ENCODE data around the gene MAGOH. TPM values are rescaled to one million over a fixed set of nuclear protein-coding genes. Genes with fewer than 3 reads are reported as not detected.

The MAGOH gene
- total and polyA plus RNA-seq, 2 donors (not counting 1 experiment from before 2014, with no cell fraction given): 33.0 to 34.5 TPM

DNA sequence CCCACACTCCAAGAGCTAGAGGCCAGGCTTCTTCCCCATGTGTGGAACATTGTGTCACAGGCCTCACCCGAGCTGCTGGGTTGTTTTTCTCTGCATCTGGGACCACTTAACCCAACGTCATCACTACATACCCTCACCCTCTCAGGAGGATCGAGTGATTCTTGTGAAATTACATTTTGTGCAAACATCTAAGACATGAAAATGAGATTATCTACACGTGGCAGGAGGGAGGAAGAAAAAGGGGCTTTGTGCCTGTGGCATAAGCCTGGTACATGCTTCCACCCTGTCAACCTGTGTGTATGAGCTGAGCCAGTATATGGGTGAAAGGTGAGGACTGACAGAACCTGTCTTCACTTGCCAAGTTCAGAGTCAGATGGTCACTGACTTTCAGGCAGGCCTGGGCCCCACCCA is 40.1 kb downstream of the MAGOH start:
- H3K27me3 ChIP-seq (ENCODE audit: control insufficient read depth, insufficient read depth, low read length): no peaks in the 10 kb centered on the region
- DNase-seq (ENCODE audit: low read depth in 2 of 2): peak in 1 of 2 donors; percentile 40
- peaks cover 4% of the 10 kb centered on the region for H3K36me3 ChIP-seq (ENCODE audit: control insufficient read depth, insufficient read depth, low read length)
- H3K27ac ChIP-seq (ENCODE audit: insufficient read depth, low read length): peak overlapping the region; percentile 96
- H2AFZ ChIP-seq (ENCODE audit: low read length): no peak overlapping the region
- H3K4me2 ChIP-seq (ENCODE audit: extremely low read depth, insufficient read depth, low read length): peak overlapping the region; percentile 89
- peaks cover 17% of the 10 kb centered on the region for H3K4me1 ChIP-seq (ENCODE audit: control insufficient read depth, extremely low read depth, insufficient read depth, low read length)
- H3K9ac ChIP-seq (ENCODE audit: insufficient read depth, low read length): no peak overlapping the region
- peaks cover 10% of the 10 kb centered on the region for H3K79me2 ChIP-seq (ENCODE audit: control insufficient read depth, insufficient read depth, low read length)
- TF ChIP-seq, protein P1, sequence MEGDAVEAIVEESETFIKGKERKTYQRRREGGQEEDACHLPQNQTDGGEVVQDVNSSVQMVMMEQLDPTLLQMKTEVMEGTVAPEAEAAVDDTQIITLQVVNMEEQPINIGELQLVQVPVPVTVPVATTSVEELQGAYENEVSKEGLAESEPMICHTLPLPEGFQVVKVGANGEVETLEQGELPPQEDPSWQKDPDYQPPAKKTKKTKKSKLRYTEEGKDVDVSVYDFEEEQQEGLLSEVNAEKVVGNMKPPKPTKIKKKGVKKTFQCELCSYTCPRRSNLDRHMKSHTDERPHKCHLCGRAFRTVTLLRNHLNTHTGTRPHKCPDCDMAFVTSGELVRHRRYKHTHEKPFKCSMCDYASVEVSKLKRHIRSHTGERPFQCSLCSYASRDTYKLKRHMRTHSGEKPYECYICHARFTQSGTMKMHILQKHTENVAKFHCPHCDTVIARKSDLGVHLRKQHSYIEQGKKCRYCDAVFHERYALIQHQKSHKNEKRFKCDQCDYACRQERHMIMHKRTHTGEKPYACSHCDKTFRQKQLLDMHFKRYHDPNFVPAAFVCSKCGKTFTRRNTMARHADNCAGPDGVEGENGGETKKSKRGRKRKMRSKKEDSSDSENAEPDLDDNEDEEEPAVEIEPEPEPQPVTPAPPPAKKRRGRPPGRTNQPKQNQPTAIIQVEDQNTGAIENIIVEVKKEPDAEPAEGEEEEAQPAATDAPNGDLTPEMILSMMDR (conservative IDR thresholded peaks at IDR 0.05 in 1 of 2, IDR thresholded peaks at IDR 0.05 in 1 of 2; ENCODE audit: low read depth in 1 of 2, low read length in 2 of 2): no peak
- no peak for TF ChIP-seq EZH2 (IDR thresholded peaks at IDR 0.05; ENCODE audit: low read length, missing control alignments)
- H3K4me3 ChIP-seq (replicated peaks in 1 of 4; ENCODE audit: control extremely low read depth in 1 of 4, insufficient read depth in 1 of 4, low read depth in 3 of 4, low read length in 4 of 4): peak overlapping the region in 2 of 4 experiments; percentile 88 to 98
- no peaks in the 10 kb centered on the region for H4K20me1 ChIP-seq (ENCODE audit: control insufficient read depth, extremely low read depth, insufficient read depth, low read length)
- H3K9me3 ChIP-seq (ENCODE audit: control insufficient read depth, insufficient read depth, low read depth, low read length): no peaks in the 10 kb centered on the region

- no peaks in the 10 kb centered on the region for H3K9me3 ChIP-seq (ENCODE audit: control insufficient read depth, insufficient read depth, low read depth, low read length)
- H3K9ac ChIP-seq (ENCODE audit: insufficient read depth, low read length): peak overlapping the region; percentile 98
- TF ChIP-seq, protein P1 (conservative IDR thresholded peaks at IDR 0.05 in 1 of 2, IDR thresholded peaks at IDR 0.05 in 1 of 2; ENCODE audit: low read depth in 1 of 2, low read length in 2 of 2): no peak
- no peak for TF ChIP-seq EZH2 (IDR thresholded peaks at IDR 0.05; ENCODE audit: low read length, missing control alignments)
- no peaks in the 10 kb centered on the region for H3K27me3 ChIP-seq (ENCODE audit: control insufficient read depth, insufficient read depth, low read length)
- peak overlapping the region; percentile 87 to 98 (median 88) for H3K4me3 ChIP-seq (replicated peaks in 1 of 4; ENCODE audit: control extremely low read depth in 1 of 4, insufficient read depth in 1 of 4, low read depth in 3 of 4, low read length in 4 of 4)
- peaks cover 10% of the 10 kb centered on the region for H3K79me2 ChIP-seq (ENCODE audit: control insufficient read depth, insufficient read depth, low read length)
- H3K36me3 ChIP-seq (ENCODE audit: control insufficient read depth, insufficient read depth, low read length): peaks cover under 1% of the 10 kb centered on the region
- peak overlapping the region; percentile 89 for H3K4me2 ChIP-seq (ENCODE audit: extremely low read depth, insufficient read depth, low read length)
- peak in 1 of 2 donors; percentile 62 for DNase-seq (ENCODE audit: low read depth in 2 of 2)
- no peaks in the 10 kb centered on the region for H4K20me1 ChIP-seq (ENCODE audit: control insufficient read depth, extremely low read depth, insufficient read depth, low read length)
- H3K4me1 ChIP-seq (ENCODE audit: control insufficient read depth, extremely low read depth, insufficient read depth, low read length): peaks cover 17% of the 10 kb centered on the region
- H2AFZ ChIP-seq (ENCODE audit: low read length): peak overlapping the region; percentile 8
- H3K27ac ChIP-seq (ENCODE audit: insufficient read depth, low read length): peak overlapping the region; percentile 96
Observed at GRCh38 chr1:53197291-53198200, 40.8 kb downstream of the MAGOH start.

DNA sequence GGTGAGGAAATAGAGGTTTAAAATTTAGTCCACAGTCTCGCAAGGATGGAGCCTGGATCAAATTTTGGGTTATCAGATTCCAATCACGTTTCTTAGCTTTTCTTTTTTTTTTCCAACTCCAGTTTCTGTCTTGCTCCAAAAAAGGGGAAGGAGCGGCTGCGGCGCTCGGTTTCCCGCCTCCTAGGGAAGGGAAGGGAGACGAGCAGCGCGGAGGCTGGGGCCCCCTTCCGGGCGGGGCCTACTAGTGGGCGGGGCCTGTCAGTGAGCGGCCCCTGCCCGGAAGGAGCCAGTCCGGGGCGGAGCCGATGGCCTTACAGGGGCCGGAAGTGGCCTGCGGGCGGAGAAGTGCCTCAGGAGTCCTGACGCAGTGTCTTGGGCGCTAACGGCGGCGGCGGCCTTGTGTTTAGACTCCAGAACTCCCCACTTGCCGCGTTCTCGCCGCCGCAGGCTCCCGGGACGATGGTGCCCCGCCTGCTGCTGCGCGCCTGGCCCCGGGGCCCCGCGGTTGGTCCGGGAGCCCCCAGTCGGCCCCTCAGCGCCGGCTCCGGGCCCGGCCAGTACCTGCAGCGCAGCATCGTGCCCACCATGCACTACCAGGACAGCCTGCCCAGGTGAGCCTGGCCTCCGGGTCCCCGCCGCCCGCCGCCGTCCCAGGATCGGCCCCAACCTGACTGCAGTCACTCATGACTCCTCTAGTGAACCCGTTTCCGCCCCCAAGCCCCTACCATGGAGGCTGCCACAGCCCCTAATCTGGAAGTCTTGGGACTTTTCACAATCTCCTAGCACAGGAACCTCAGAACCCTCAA is 41.6 kb downstream of the MAGOH start, which contains the start of gene CPT2:
Gene CPT2 (plus strand): TSS at position 340 of the 806 bp plus-strand sequence. CDS start 120 bp downstream, at position 460.
- peak; percentile 91 to 92 for DNase-seq (ENCODE audit: low read depth in 2 of 2)
- Histone ChIP-seq H2AFZ (ENCODE audit: low read length) (peak within 1 kb of the TSS; percentile 61), H3K27ac (ENCODE audit: insufficient read depth, low read length) (peak within 1 kb of the TSS; percentile 96), H3K9ac (ENCODE audit: insufficient read depth, low read length) (peak within 1 kb of the TSS; percentile 98), H3K4me2 (ENCODE audit: extremely low read depth, insufficient read depth, low read length) (peak within 1 kb of the TSS; percentile 94), H3K27me3 (ENCODE audit: control insufficient read depth, insufficient read depth, low read length) (no peaks in the 10 kb centered on the region), H3K9me3 (ENCODE audit: control insufficient read depth, insufficient read depth, low read depth, low read length) (no peaks in the 10 kb centered on the region), H3K36me3 (ENCODE audit: control insufficient read depth, insufficient read depth, low read length) (no peaks in the 10 kb centered on the region), H4K20me1 (ENCODE audit: control insufficient read depth, extremely low read depth, insufficient read depth, low read length) (no peaks in the 10 kb centered on the region), H3K79me2 (ENCODE audit: control insufficient read depth, insufficient read depth, low read length) (peaks cover 10% of the 10 kb centered on the region), H3K4me3 (replicated peaks in 1 of 4; ENCODE audit: control extremely low read depth in 1 of 4, insufficient read depth in 1 of 4, low read depth in 3 of 4, low read length in 4 of 4) (peak within 1 kb of the TSS; percentile 87 to 98 (median 88)), H3K4me1 (ENCODE audit: control insufficient read depth, extremely low read depth, insufficient read depth, low read length) (peaks cover 17% of the 10 kb centered on the region)
- TF ChIP-seq EZH2 (IDR thresholded peaks at IDR 0.05; ENCODE audit: low read length, missing control alignments): no peak
- TF ChIP-seq, protein P1 (conservative IDR thresholded peaks at IDR 0.05 in 1 of 2, IDR thresholded peaks at IDR 0.05 in 1 of 2; ENCODE audit: low read depth in 1 of 2, low read length in 2 of 2): peak in 1 of 2 donors; percentile 9
